Ovary (tissue), 3 donors: ENCODE measurements around the gene DNAH12.

Source experiments
- POLR2A ChIP-seq: fragments of 450-650 bp; IDR thresholded peaks from one replicate; pipeline ENCODE4 v1.6.1; 2017; ENCODE audit warnings: antibody characterized with exemption, mild to moderate bottlenecking, moderate library complexity
- TF ChIP-seq, protein P1 (sequence below), 3 donors: fragments of 450-650 bp in 2 of 3; fragments of 200-600 bp in 1 of 3; IDR thresholded peaks; one replicate each; pipeline versions ENCODE4 v1.5.1 to v1.8.0; 2016 to 2022; ENCODE audit warnings: antibody characterized with exemption in 3 of 3, mild to moderate bottlenecking in 1 of 3
- donor health status: DM: no; HTN: no; CAD: no.

GRCh38 chr3:57512166-57512565 lies 32.0 kb downstream of the DNAH12 start:
- TF ChIP-seq, protein P1, sequence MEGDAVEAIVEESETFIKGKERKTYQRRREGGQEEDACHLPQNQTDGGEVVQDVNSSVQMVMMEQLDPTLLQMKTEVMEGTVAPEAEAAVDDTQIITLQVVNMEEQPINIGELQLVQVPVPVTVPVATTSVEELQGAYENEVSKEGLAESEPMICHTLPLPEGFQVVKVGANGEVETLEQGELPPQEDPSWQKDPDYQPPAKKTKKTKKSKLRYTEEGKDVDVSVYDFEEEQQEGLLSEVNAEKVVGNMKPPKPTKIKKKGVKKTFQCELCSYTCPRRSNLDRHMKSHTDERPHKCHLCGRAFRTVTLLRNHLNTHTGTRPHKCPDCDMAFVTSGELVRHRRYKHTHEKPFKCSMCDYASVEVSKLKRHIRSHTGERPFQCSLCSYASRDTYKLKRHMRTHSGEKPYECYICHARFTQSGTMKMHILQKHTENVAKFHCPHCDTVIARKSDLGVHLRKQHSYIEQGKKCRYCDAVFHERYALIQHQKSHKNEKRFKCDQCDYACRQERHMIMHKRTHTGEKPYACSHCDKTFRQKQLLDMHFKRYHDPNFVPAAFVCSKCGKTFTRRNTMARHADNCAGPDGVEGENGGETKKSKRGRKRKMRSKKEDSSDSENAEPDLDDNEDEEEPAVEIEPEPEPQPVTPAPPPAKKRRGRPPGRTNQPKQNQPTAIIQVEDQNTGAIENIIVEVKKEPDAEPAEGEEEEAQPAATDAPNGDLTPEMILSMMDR (IDR thresholded peaks at IDR 0.05), result no peak
- TF ChIP-seq POLR2A, result no peak
